Kidney (tissue), 14 donors: ENCODE data around the gene C2orf92. TPM values are rescaled to one million over a fixed set of nuclear protein-coding genes. Genes with fewer than 3 reads are reported as not detected.
A peak's percentile ranks its signal among the peaks of the same experiment; 100 is the strongest.

ENCODE experiments used
- DNase-seq, 5 donors: peaks; one replicate each; pipeline ENCODE4 v3.0.0-alpha.2; 2013 to 2020
- FAIRE-seq: peaks from 2 replicates; lab custom pipeline; 2012; peaks lifted over from hg19 to GRCh38; lab: Jason Lieb, UNC
- H3K27ac ChIP-seq, 2 donors: one replicate each; pipeline ENCODE4 v1.7.0; 2013; ENCODE audit warnings: low read depth in 2 of 2, low read length in 2 of 2, inconsistent platforms in 1 of 2
- H3K27me3 ChIP-seq: one replicate; pipeline ENCODE4 v1.7.1; 2013; ENCODE audit warnings: low read length, inconsistent platforms; ENCODE audit not compliant: control insufficient read depth, insufficient read depth
- H3K36me3 ChIP-seq, 3 donors: one replicate each; pipeline versions ENCODE4 v1.7.0 to v1.7.1; 2013; ENCODE audit warnings: low read length in 3 of 3, control low read depth in 1 of 3, inconsistent platforms in 1 of 3; ENCODE audit not compliant: insufficient read depth in 3 of 3, control insufficient read depth in 2 of 3
- H3K4me1 ChIP-seq, 3 donors: one replicate each; pipeline versions ENCODE4 v1.7.0 to v1.7.1; 2013; ENCODE audit warnings: low read length in 3 of 3, inconsistent platforms in 1 of 3, low read depth in 1 of 3; ENCODE audit not compliant: control insufficient read depth in 2 of 3, insufficient read depth in 2 of 3
- H3K4me3 ChIP-seq, 3 donors: one replicate each; pipeline versions ENCODE4 v1.7.0 to v1.8.1; 2013; ENCODE audit warnings: low read length in 3 of 3, control low read depth in 1 of 3, inconsistent platforms in 1 of 3
- H3K9ac ChIP-seq, 3 donors: one replicate each; pipeline versions ENCODE4 v1.7.0 to v1.7.1; 2013; ENCODE audit warnings: low read length in 3 of 3, control low read depth in 1 of 3, inconsistent platforms in 1 of 3
- H3K9me3 ChIP-seq, 3 donors: one replicate each; pipeline versions ENCODE4 v1.7.0 to v1.7.1; 2013; ENCODE audit warnings: low read length in 3 of 3, control low read depth in 1 of 3, inconsistent platforms in 1 of 3; ENCODE audit not compliant: control insufficient read depth in 2 of 3, insufficient read depth in 1 of 3
- intact Hi-C: fragments of 100-400 bp; cut with DNase I; formaldehyde crosslinking; loops from one replicate; pipeline ENCODE4 v1.11.1; 2022
- polyA plus RNA-seq: library from polyadenylated mRNA; stranded (reverse); fragments of 350-450 nt; fragmentation: Illumina TruSeq; extraction: RNeasy Lipid Tissue Mini Kit (QIAGEN cat#74804); gene quantifications from one replicate; pipeline ENCODE4 v1.2.3, GENCODE V29; 2014; ENCODE audit warnings: low read depth, low replicate concordance; ENCODE audit not compliant: insufficient read depth
- total RNA-seq: library from RNA; stranded (reverse); fragmentation: NEBNext Ultra II Directional; extraction: Animal tissue kit (Norgen Biotek cat#: 25700); gene quantifications from one replicate; pipeline ENCODE4 v1.2.1, GENCODE V29; 2021
- TF ChIP-seq, protein P1 (sequence below): IDR thresholded peaks from 3 replicates; pipeline ENCODE4 v1.5.1; 2012; ENCODE audit warnings: mild to moderate bottlenecking, moderate library complexity, borderline replicate concordance; ENCODE audit not compliant: insufficient read depth; ENCODE audit errors: extremely low read depth
- donor health status: control.
- donor health status: control.
- donor health status: control.
- donor health status: control.
- donor health status: control.
- donor health status: DM: yes; HTN: yes; CAD: no.
- donor health status: Normal renal cell carcinoma (clear cell type).

The C2orf92 gene
- total and polyA plus RNA-seq, 2 donors from 2014 or later, result 3.3 to 7.3 TPM

DNA sequence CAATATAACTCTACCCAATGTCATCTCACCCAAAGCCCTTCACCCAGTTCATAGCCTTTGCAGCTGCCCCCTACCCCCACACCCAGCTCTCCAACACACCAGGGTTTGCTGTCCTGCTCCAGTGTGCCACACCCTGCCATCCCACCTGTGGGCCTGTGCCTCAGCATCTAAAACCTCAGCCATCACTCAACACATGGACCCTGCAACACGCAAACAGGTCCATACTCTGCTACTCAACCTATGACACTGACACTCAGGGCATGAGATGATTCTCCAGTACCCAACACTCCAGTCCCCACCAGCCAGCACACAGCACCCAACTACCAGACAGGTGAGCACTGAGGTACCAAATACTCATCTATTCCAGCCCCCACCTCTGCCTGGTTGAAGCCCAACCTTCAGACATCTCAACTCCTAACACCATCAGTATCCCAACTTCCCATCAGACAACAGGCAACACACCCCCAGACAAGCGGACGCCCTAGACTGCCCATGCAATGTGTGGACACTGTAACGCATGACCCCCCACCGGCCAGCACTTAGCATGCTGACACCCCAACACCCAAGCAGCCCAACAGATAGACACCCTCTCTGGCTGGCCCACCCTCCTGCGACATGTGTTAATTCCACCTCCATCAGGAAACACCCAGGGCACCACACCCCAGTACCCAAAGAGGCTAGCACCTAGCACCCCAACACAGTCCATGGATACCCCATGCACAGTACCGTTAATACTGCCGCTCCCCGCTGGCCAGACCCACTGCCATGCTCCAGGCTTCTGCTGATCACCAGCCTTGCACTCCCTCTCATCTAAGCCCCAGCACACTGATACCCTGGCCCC, 68.9 kb downstream of the C2orf92 start:
- Histone ChIP-seq H3K4me3 (no peak overlapping the region), H3K27ac (no peak overlapping the region), H3K36me3 (no peaks in the 10 kb centered on the region), H3K4me1 (no peaks in the 10 kb centered on the region), H3K9ac (no peak overlapping the region), H3K27me3 (no peaks in the 10 kb centered on the region), H3K9me3 (no peaks in the 10 kb centered on the region)
- TF ChIP-seq, protein P1, sequence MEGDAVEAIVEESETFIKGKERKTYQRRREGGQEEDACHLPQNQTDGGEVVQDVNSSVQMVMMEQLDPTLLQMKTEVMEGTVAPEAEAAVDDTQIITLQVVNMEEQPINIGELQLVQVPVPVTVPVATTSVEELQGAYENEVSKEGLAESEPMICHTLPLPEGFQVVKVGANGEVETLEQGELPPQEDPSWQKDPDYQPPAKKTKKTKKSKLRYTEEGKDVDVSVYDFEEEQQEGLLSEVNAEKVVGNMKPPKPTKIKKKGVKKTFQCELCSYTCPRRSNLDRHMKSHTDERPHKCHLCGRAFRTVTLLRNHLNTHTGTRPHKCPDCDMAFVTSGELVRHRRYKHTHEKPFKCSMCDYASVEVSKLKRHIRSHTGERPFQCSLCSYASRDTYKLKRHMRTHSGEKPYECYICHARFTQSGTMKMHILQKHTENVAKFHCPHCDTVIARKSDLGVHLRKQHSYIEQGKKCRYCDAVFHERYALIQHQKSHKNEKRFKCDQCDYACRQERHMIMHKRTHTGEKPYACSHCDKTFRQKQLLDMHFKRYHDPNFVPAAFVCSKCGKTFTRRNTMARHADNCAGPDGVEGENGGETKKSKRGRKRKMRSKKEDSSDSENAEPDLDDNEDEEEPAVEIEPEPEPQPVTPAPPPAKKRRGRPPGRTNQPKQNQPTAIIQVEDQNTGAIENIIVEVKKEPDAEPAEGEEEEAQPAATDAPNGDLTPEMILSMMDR, result no peak
- DNase-seq, result peak in 1 of 5 donors; percentile 65
- no peak for FAIRE-seq
- intact Hi-C loops, result no loop called here

DNA sequence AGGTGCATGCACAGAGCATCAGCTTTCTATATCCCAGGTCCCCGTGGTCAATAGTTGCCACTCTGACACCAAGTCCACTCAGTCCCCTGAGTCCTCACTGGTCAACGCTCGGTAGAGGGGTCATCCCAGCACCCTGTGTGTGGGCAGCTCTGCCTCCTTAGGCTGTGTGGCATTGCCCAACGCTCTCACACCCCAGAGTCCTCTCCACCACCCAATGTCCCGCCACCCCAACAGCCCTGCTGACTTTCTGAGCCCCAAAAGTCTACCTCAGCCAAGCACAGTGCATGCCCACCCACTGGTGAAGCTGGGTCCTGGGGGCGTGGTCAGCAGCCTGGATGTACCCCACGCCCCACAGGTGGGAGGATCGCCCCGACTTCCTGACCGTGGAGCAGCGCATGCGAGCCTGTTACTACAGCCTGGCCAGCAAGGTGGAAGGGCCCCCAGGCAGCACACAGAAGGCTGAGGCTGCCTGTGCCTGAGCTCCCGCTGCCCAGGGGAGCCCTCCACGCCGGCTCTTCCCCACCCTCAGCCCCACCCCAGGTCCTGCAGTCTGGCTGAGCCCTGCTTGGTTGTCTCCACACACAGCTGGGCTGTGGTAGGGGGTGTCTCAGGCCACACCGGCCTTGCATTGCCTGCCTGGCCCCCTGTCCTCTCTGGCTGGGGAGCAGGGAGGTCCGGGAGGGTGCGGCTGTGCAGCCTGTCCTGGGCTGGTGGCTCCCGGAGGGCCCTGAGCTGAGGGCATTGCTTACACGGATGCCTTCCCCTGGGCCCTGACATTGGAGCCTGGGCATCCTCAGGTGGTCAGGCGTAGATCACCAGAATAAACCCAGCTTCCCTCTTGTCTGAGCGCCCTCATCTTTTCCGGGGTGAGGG, 69.7 kb downstream of the C2orf92 start:
- Histone ChIP-seq H3K36me3 (no peaks in the 10 kb centered on the region), H3K4me1 (no peaks in the 10 kb centered on the region), H3K9ac (no peak overlapping the region), H3K27me3 (no peaks in the 10 kb centered on the region), H3K27ac (no peak overlapping the region), H3K9me3 (no peaks in the 10 kb centered on the region), H3K4me3 (no peak overlapping the region)
- intact Hi-C loops, result no loop called here
- DNase-seq, result peak in 1 of 5 donors; percentile 62
- TF ChIP-seq, protein P1, result no peak
- no peak for FAIRE-seq

DNA sequence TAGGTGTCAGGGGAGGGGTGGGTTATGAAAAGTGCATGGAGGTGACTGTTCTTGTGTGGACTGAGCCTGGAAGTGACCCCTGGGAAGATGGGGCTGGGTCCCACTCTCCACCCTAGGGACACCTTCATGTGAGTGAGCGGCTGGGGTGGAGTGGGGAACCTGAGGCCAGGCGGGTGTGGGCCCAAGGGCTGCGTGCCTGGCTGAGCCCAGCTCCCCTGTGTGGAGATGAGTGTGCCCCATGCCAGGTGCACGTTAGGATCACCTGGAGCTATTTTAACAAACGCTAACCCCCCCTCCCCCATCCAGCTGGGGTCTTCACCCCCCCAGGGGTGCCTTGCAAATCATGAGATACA, 70.4 kb downstream of the C2orf92 start:
- Histone ChIP-seq H3K27ac (no peak overlapping the region), H3K27me3 (no peaks in the 10 kb centered on the region), H3K4me3 (no peak overlapping the region), H3K36me3 (no peaks in the 10 kb centered on the region), H3K9ac (no peak overlapping the region), H3K4me1 (no peaks in the 10 kb centered on the region), H3K9me3 (no peaks in the 10 kb centered on the region)
- no peak for FAIRE-seq
- TF ChIP-seq, protein P1, result no peak
- intact Hi-C loops, result no loop called here
- no peak for DNase-seq
